Karpas-422 (cell line): ENCODE measurements around the gene RCOR1. TPM values are rescaled to one million over a fixed set of nuclear protein-coding genes. Genes with fewer than 3 reads are reported as not detected.

ENCODE experiments used
- DNase-seq: peaks from one replicate; pipeline ENCODE4 v3.0.0-alpha.2; 2015
- H2AFZ ChIP-seq: fragments of 200-600 bp; sonication (generic); 2 replicates; pipeline ENCODE4 v1.6.1; 2014; ENCODE audit warnings: antibody characterized with exemption, low read length, mixed read lengths
- H3K27ac ChIP-seq: fragments of 200-600 bp; sonication (generic); 2 replicates; pipeline ENCODE4 v1.5.1; 2014; ENCODE audit warnings: mild to moderate bottlenecking, low read length, moderate library complexity
- H3K27me3 ChIP-seq: fragments of 200-600 bp; sonication (generic); 2 replicates; pipeline ENCODE4 v1.6.1; 2014; ENCODE audit warnings: low read length, mixed read lengths
- H3K36me3 ChIP-seq: fragments of 200-600 bp; sonication (generic); 2 replicates; pipeline ENCODE4 v1.6.1; 2014; ENCODE audit warnings: low read length, mixed read lengths; ENCODE audit not compliant: insufficient read depth
- H3K4me1 ChIP-seq: fragments of 200-600 bp; sonication (generic); 2 replicates; pipeline ENCODE4 v1.6.1; 2014; ENCODE audit warnings: mild to moderate bottlenecking, low read length, mixed read lengths
- H3K4me2 ChIP-seq: fragments of 200-600 bp; sonication (generic); 2 replicates; pipeline ENCODE4 v1.6.1; 2014; ENCODE audit warnings: low read length, low read depth, mild to moderate bottlenecking; ENCODE audit not compliant: poor library complexity, severe bottlenecking
- H3K4me3 ChIP-seq: fragments of 200-600 bp; sonication (generic); 2 replicates; pipeline ENCODE4 v1.5.1; 2014; ENCODE audit warnings: mild to moderate bottlenecking, antibody characterized with exemption, low read length, mixed read lengths
- H3K79me2 ChIP-seq: fragments of 200-600 bp; sonication (generic); 2 replicates; pipeline ENCODE4 v1.6.1; 2014; ENCODE audit warnings: mild to moderate bottlenecking, low read length, mixed read lengths
- H3K9ac ChIP-seq: fragments of 200-600 bp; sonication (generic); 2 replicates; pipeline ENCODE4 v1.6.0; 2014; ENCODE audit warnings: low read length
- H3K9me2 ChIP-seq: fragments of 200-600 bp; sonication (generic), shearing (Covaris generic); replicated peaks from 2 replicates; pipeline ENCODE4 v1.6.0; 2014; ENCODE audit warnings: mild to moderate bottlenecking, low read length, moderate library complexity; ENCODE audit not compliant: insufficient read depth
- H3K9me3 ChIP-seq: fragments of 300-700, 200-600 bp; sonication (generic); 2 replicates; pipeline ENCODE4 v1.6.1; 2014; ENCODE audit warnings: low read length, mixed read lengths
- H4K20me1 ChIP-seq: fragments of 200-600 bp; sonication (generic); 2 replicates; pipeline ENCODE4 v1.6.1; 2014; ENCODE audit warnings: mild to moderate bottlenecking, antibody characterized with exemption, low read length, low read depth; ENCODE audit not compliant: insufficient read depth
- total RNA-seq: library from RNA; depleted of rRNA; stranded (reverse); fragments of >200 nt; shearing (Covaris generic); gene quantifications from 2 replicates; pipeline ENCODE4 v1.2.3, GENCODE V29; 2014; ENCODE audit warnings: low replicate concordance

The RCOR1 gene
- total RNA-seq, 1 experiment from 2014 or later: 46.9 TPM

DNA sequence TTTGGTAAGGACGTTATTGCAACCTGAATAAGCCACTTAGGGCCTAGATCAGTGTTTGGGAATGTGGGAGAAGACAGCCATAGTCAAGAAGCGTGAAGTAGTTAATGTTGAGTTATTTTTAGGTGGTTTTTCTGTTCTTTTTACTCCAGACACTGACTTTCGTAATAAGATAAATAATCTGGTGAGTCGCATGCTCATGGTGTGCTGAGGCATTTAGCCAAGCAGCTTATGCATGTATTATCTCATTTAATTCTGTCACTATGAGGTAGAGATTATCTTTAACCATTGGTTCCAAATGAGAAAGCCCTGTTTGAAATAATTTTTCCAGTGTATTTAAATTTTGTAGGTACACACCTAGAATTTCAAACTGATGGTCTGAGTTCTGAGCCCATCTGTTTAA lies 67.3 kb downstream of the RCOR1 start:
- Histone ChIP-seq H3K4me3 (no peak overlapping the region), H3K36me3 (no peaks in the 10 kb centered on the region; the same call in 1 of the 2 replicates), H3K4me2 (no peak overlapping the region), H3K27ac (no peak overlapping the region), H3K4me1 (peaks cover 43% of the 10 kb centered on the region), H3K27me3 (no peaks in the 10 kb centered on the region), H4K20me1 (peaks cover 14% of the 10 kb centered on the region; the same call in 1 of the 2 replicates), H3K9me3 (no peaks in the 10 kb centered on the region), H3K9ac (no peak overlapping the region), H2AFZ (no peak overlapping the region), H3K9me2 (no peaks in the 10 kb centered on the region), H3K79me2 (peaks cover 99% of the 10 kb centered on the region)
- DNase-seq: no peak

GRCh38 chr14:102661614-102662013 lies 69.2 kb downstream of the RCOR1 start:
- H3K9me3 ChIP-seq: no peaks in the 10 kb centered on the region
- H3K36me3 ChIP-seq: no peaks in the 10 kb centered on the region; the same call in 1 of the 2 replicates
- H3K9ac ChIP-seq: no peak overlapping the region
- H4K20me1 ChIP-seq: peaks cover 9% of the 10 kb centered on the region; the same call in 1 of the 2 replicates
- H3K4me3 ChIP-seq: no peak overlapping the region
- H2AFZ ChIP-seq: no peak overlapping the region
- no peak overlapping the region for H3K4me2 ChIP-seq
- no peaks in the 10 kb centered on the region for H3K27me3 ChIP-seq
- peaks cover 99% of the 10 kb centered on the region for H3K79me2 ChIP-seq
- H3K9me2 ChIP-seq: no peaks in the 10 kb centered on the region
- peaks cover 43% of the 10 kb centered on the region for H3K4me1 ChIP-seq
- no peak for DNase-seq
- no peak overlapping the region for H3K27ac ChIP-seq

DNA sequence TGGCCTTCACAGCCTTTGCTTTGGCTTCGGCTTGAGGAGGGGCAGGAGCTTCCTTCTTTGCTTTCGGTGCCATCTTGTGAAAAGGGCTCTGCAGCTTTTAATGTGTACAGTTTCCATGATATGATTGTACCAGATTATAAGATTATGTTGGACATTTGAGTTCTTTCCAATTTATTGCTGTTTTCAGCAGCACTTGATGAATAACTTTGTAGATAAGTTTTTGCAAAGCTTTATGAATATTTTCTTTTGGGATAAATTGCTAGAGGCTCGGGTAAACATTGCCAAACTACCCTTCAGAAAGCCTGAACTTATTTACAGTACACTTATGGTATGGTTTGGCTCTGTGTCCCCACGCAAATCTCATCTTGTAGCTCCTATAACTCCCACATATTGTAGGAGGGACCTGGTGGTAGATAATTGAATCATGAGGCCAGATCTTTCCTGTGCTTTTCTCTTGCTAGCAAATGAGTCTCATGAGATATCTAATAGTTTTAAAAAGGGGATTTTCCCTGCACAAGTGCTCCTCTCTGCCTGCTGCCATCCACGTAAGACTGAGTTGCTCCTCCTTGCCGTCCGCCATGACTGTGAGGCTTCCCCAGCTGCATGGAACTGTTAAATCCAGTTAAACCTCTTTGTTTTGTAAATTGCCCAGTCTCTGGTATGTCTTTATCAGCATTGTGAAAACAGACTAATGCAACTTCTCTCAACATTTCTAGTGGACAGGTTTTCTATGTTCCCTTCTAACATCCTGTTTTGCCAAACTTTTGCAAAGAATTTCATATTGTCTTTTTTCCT lies 70.4 kb downstream of the RCOR1 start:
- peaks cover 9% of the 10 kb centered on the region; the same call in 1 of the 2 replicates for H4K20me1 ChIP-seq
- H3K9me2 ChIP-seq: no peaks in the 10 kb centered on the region
- no peaks in the 10 kb centered on the region for H3K9me3 ChIP-seq
- no peak overlapping the region for H3K27ac ChIP-seq
- H3K79me2 ChIP-seq: peaks cover 98% of the 10 kb centered on the region
- DNase-seq: no peak
- no peaks in the 10 kb centered on the region for H3K27me3 ChIP-seq
- H3K4me3 ChIP-seq: no peak overlapping the region
- no peak overlapping the region for H2AFZ ChIP-seq
- no peaks in the 10 kb centered on the region; the same call in 1 of the 2 replicates for H3K36me3 ChIP-seq
- no peak overlapping the region for H3K4me2 ChIP-seq
- H3K9ac ChIP-seq: no peak overlapping the region
- peaks cover 46% of the 10 kb centered on the region for H3K4me1 ChIP-seq

GRCh38 chr14:102663440-102663839 lies 71.0 kb downstream of the RCOR1 start:
- H2AFZ ChIP-seq: no peak overlapping the region
- no peak overlapping the region for H3K9ac ChIP-seq
- no peaks in the 10 kb centered on the region for H3K27me3 ChIP-seq
- H3K36me3 ChIP-seq: no peaks in the 10 kb centered on the region; the same call in 1 of the 2 replicates
- no peaks in the 10 kb centered on the region for H3K9me2 ChIP-seq
- H3K9me3 ChIP-seq: no peaks in the 10 kb centered on the region
- DNase-seq: no peak
- no peak overlapping the region for H3K4me2 ChIP-seq
- no peak overlapping the region for H3K4me3 ChIP-seq
- no peak overlapping the region for H3K27ac ChIP-seq
- peaks cover 9% of the 10 kb centered on the region; the same call in 1 of the 2 replicates for H4K20me1 ChIP-seq
- peaks cover 44% of the 10 kb centered on the region for H3K4me1 ChIP-seq
- H3K79me2 ChIP-seq: peaks cover 98% of the 10 kb centered on the region

DNA sequence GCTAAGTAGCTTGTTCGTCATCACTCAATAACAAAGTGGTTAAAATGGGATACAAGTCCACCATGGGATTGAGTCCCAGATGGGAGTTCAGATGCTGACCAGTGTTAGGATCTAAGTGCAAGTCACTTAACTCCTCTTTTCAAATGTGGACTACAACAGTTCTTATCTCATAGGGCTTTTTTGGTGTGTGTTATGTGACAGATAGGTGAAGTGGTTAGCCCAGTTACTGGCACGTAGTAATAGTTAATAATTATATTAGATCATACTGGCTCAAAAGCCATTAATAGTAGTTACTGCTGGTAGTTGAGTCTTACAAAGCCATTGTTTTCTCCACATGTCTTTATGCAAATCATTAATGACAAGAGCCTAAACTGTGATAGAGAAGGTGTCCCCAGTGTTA lies 73.2 kb downstream of the RCOR1 start:
- H3K4me2 ChIP-seq: no peak overlapping the region
- no peak overlapping the region for H3K4me3 ChIP-seq
- no peaks in the 10 kb centered on the region for H3K36me3 ChIP-seq
- H2AFZ ChIP-seq: no peak overlapping the region
- H3K4me1 ChIP-seq: peaks cover 23% of the 10 kb centered on the region
- H3K79me2 ChIP-seq: peaks cover 97% of the 10 kb centered on the region
- DNase-seq: no peak
- H3K9me3 ChIP-seq: no peaks in the 10 kb centered on the region
- no peak overlapping the region for H3K9ac ChIP-seq
- no peaks in the 10 kb centered on the region for H3K9me2 ChIP-seq
- no peaks in the 10 kb centered on the region for H3K27me3 ChIP-seq
- no peak overlapping the region for H3K27ac ChIP-seq
- 0 out of 2 replicates have a peak, but pooled peaks cover 3% of the 10 kb centered on the region for H4K20me1 ChIP-seq

DNA sequence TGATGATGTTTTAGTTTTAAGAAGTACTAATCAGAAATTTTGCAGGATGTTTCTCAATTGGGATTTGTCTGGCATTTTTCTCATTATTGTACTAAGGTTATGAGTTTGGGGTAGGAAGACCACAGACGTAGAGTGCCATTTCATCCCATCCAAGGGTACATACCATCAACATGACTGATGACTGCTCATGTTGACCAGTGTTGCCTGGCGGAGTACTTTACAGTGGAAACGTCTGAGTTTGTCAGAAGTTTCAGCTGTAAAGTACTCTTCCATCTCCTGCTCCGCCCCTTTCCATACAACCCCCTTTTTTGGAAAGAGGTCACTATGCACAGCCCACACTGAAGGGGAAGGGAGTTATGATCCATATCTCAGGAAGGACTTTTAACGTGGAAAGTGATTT lies 74.2 kb downstream of the RCOR1 start:
- Histone ChIP-seq H3K27me3 (no peaks in the 10 kb centered on the region), H3K9me2 (no peaks in the 10 kb centered on the region), H3K4me3 (no peak overlapping the region), H3K4me1 (peaks cover 18% of the 10 kb centered on the region), H3K9ac (no peak overlapping the region), H3K4me2 (no peak overlapping the region), H3K79me2 (peaks cover 97% of the 10 kb centered on the region), H4K20me1 (no peaks in the 10 kb centered on the region), H2AFZ (no peak overlapping the region), H3K27ac (no peak overlapping the region), H3K36me3 (peaks cover 4% of the 10 kb centered on the region), H3K9me3 (no peaks in the 10 kb centered on the region; the same call in 1 of the 2 replicates)
- DNase-seq: no peak

DNA sequence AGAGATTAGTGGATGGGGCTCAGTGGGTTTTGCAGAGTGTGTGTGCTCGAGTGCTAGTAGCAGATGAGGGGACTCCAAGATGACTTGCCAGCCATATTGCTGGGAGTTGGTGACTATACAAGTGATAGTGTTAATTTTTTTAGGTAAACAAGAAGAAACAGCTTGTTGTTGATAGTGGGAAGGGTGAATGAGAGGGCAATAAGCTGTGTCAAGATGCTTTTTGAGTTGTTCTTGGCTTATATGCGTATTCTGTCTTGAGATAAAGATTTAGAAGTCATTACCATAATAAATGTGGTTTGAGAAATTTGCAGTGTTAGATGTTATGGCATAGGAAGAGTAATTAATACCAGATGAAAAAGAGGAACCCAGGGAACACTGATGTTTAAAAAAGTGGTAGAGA lies 75.3 kb downstream of the RCOR1 start:
- H3K79me2 ChIP-seq: peaks cover 96% of the 10 kb centered on the region
- H2AFZ ChIP-seq: no peak overlapping the region
- H3K4me2 ChIP-seq: no peak overlapping the region
- no peaks in the 10 kb centered on the region for H4K20me1 ChIP-seq
- H3K9me3 ChIP-seq: peaks cover 4% of the 10 kb centered on the region; the same call in 1 of the 2 replicates
- H3K9ac ChIP-seq: no peak overlapping the region
- peaks cover 13% of the 10 kb centered on the region for H3K4me1 ChIP-seq
- no peaks in the 10 kb centered on the region for H3K27me3 ChIP-seq
- no peaks in the 10 kb centered on the region for H3K9me2 ChIP-seq
- peaks cover 10% of the 10 kb centered on the region for H3K36me3 ChIP-seq
- H3K4me3 ChIP-seq: no peak overlapping the region
- no peak overlapping the region for H3K27ac ChIP-seq
- no peak for DNase-seq

DNA sequence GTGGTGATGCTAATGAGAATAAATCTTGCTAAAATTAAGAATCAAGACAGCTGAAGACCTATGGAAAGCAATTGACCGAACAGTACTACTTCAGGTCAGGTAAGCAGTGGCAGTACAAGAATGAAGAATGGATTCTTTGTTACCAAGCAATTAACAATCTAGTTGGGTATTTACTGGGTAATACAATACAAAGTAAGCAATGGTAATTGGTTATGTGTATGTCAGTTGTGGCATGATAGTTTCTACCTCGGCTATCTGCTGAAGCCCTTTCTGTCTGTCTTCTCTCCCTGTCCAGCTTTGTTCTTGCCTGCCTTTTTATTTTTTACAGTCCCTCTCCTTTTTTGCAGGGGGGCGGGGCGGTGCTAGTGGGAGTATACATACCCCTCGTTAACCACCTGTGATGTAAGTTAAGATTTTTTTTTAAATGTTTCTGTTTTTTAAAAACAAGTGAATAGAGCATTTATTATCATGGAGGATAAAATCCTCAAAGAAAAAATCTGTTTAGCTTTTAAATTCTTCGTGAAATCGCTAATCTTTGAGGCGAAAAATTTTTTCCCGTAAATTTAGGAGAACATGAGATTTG lies 75.9 kb downstream of the RCOR1 start:
- H3K4me1 ChIP-seq: peaks cover 6% of the 10 kb centered on the region; the same call in 1 of the 2 replicates
- no peak overlapping the region for H3K4me2 ChIP-seq
- H3K9me3 ChIP-seq: peaks cover 7% of the 10 kb centered on the region; the same call in 1 of the 2 replicates
- peaks cover 15% of the 10 kb centered on the region for H3K36me3 ChIP-seq
- no peaks in the 10 kb centered on the region for H3K9me2 ChIP-seq
- no peaks in the 10 kb centered on the region for H3K27me3 ChIP-seq
- no peaks in the 10 kb centered on the region for H4K20me1 ChIP-seq
- H3K9ac ChIP-seq: no peak overlapping the region
- no peak overlapping the region for H3K27ac ChIP-seq
- H3K79me2 ChIP-seq: peaks cover 96% of the 10 kb centered on the region
- no peak overlapping the region for H3K4me3 ChIP-seq
- H2AFZ ChIP-seq: no peak overlapping the region
- DNase-seq: no peak
